Smooth muscle cell (in vitro differentiated cells): ENCODE results near the gene PRR23E. TPM values are rescaled to one million over a fixed set of nuclear protein-coding genes. Genes with fewer than 3 reads are reported as not detected.

Experiments
- DNase-seq: peaks from one replicate; lab custom pipeline; 2025; ENCODE audit not compliant: unreplicated experiment; lab: John Stamatoyannopoulos, UW
- H2AFZ ChIP-seq: fragments of 200-600 bp; sonication (generic); 2 replicates; pipeline ENCODE4 v1.6.0; 2016; ENCODE audit warnings: antibody characterized with exemption, low read depth, mild to moderate bottlenecking
- H3F3A ChIP-seq: fragments of 200-600 bp; sonication (generic); 2 replicates; pipeline ENCODE4 v1.6.0; 2017; ENCODE audit warnings: antibody characterized with exemption, low read depth
- H3K27ac ChIP-seq: fragments of 200-600 bp; sonication (generic); 2 replicates; pipeline ENCODE4 v1.5.1; 2016; ENCODE audit warnings: low read depth, mild to moderate bottlenecking
- H3K27me3 ChIP-seq: fragments of 200-600 bp; sonication (generic); 2 replicates; pipeline ENCODE4 v1.6.1; 2016; ENCODE audit warnings: low read depth, mild to moderate bottlenecking
- H3K36me3 ChIP-seq: fragments of 200-600 bp; sonication (generic); 2 replicates; pipeline ENCODE4 v1.5.1; 2016; ENCODE audit warnings: low read depth
- H3K4me1 ChIP-seq: fragments of 200-600 bp; sonication (generic); 2 replicates; pipeline ENCODE4 v1.5.1; 2016; ENCODE audit warnings: low read depth
- H3K4me2 ChIP-seq: fragments of 200-600 bp; sonication (generic); 2 replicates; pipeline ENCODE4 v1.6.0; 2016; ENCODE audit warnings: mild to moderate bottlenecking
- H3K4me3 ChIP-seq: fragments of 200-600 bp; sonication (generic); 2 replicates; pipeline ENCODE4 v1.5.1; 2016; ENCODE audit warnings: mild to moderate bottlenecking
- H3K79me2 ChIP-seq: fragments of 200-600 bp; sonication (generic); 2 replicates; pipeline ENCODE4 v1.6.0; 2016; ENCODE audit warnings: low read depth, mild to moderate bottlenecking
- H3K9ac ChIP-seq: fragments of 200-600 bp; sonication (generic); 2 replicates; pipeline ENCODE4 v1.6.0; 2016; ENCODE audit warnings: low read depth
- H3K9me3 ChIP-seq: fragments of 200-600 bp; sonication (generic); replicated peaks from 2 replicates; pipeline ENCODE4 v1.5.1; 2016; ENCODE audit warnings: low read depth
- H4K20me1 ChIP-seq: fragments of 200-600 bp; sonication (generic); 2 replicates; pipeline ENCODE4 v1.6.0; 2016; ENCODE audit warnings: low read depth
- CTCF ChIP-seq: fragments of 200-600 bp; sonication (generic); IDR thresholded peaks from 2 replicates; pipeline ENCODE4 v1.5.1; 2017; ENCODE audit warnings: borderline replicate concordance, mild to moderate bottlenecking, antibody characterized with exemption; ENCODE audit not compliant: insufficient read depth, poor library complexity, severe bottlenecking
- WGBS: methylation state at CpG from one replicate; pipeline ENCODE4 v1.1.7; 2016; ENCODE audit warnings: low lambda C conversion rate; 5-methylcytosine and 5-hydroxymethylcytosine counted together
- polyA plus RNA-seq: library from polyadenylated mRNA; unstranded; fragments of >200 nt; fragmentation: Nextera tagmentation; extraction: Ambion mirVana; gene quantifications from 2 replicates; pipeline ENCODE4 v1.2.1, GENCODE V29; 2016
- total RNA-seq: library from RNA; depleted of rRNA; stranded (reverse); fragments of >200 nt; gene quantifications from 2 replicates; pipeline ENCODE4 v1.2.3, GENCODE V29; 2014

The PRR23E gene
- total and polyA plus RNA-seq, 2 experiments from 2014 or later, result not detected

- no peak overlapping the region for H2AFZ ChIP-seq
Observed at GRCh38 chr3:127226946-127227842, 34.3 kb downstream of the PRR23E start.

GRCh38 chr3:127228866-127229265, 35.9 kb downstream of the PRR23E start:
- Histone ChIP-seq H3K4me2 (no peak overlapping the region), H3K79me2 (no peaks in the 10 kb centered on the region), H3K4me1 (no peaks in the 10 kb centered on the region), H3F3A (no peaks in the 10 kb centered on the region), H3K9ac (no peak overlapping the region), H3K4me3 (no peak overlapping the region), H3K36me3 (no peaks in the 10 kb centered on the region), H3K9me3 (no peaks in the 10 kb centered on the region), H4K20me1 (no peaks in the 10 kb centered on the region), H2AFZ (no peak overlapping the region), H3K27ac (no peak overlapping the region), H3K27me3 (no peaks in the 10 kb centered on the region)
- DNase-seq, result no peak
- TF ChIP-seq CTCF, result no peak
- 83% methylated on average over 2 of the region's 2 CpGs for WGBS

More at GRCh38 chr3:127226946-127227842, 34.3 kb downstream of the PRR23E start:
- WGBS, result 38% methylated on average over 18 of the region's 22 CpGs
- Histone ChIP-seq H3K9ac (no peak overlapping the region), H3K79me2 (no peaks in the 10 kb centered on the region), H3K4me1 (no peaks in the 10 kb centered on the region), H3K36me3 (no peaks in the 10 kb centered on the region), H3K9me3 (no peaks in the 10 kb centered on the region), H4K20me1 (no peaks in the 10 kb centered on the region), H3K4me3 (no peak overlapping the region), H3F3A (no peaks in the 10 kb centered on the region), H3K27me3 (no peaks in the 10 kb centered on the region), H3K4me2 (no peak overlapping the region), H3K27ac (no peak overlapping the region)
- no peak for DNase-seq
- no peak for TF ChIP-seq CTCF

GRCh38 chr3:127233371-127233770, 40.4 kb downstream of the PRR23E start:
- no peak for TF ChIP-seq CTCF
- no peak overlapping the region for H3K4me2 ChIP-seq
- H3F3A ChIP-seq, result no peaks in the 10 kb centered on the region
- 54% methylated on average over 3 of the region's 3 CpGs for WGBS
- H2AFZ ChIP-seq, result no peak overlapping the region
- no peaks in the 10 kb centered on the region for H4K20me1 ChIP-seq
- H3K9ac ChIP-seq, result no peak overlapping the region
- H3K9me3 ChIP-seq, result no peaks in the 10 kb centered on the region
- DNase-seq, result no peak
- no peak overlapping the region for H3K4me3 ChIP-seq
- no peaks in the 10 kb centered on the region for H3K27me3 ChIP-seq
- H3K36me3 ChIP-seq, result no peaks in the 10 kb centered on the region
- no peaks in the 10 kb centered on the region for H3K4me1 ChIP-seq
- H3K27ac ChIP-seq, result no peak overlapping the region
- H3K79me2 ChIP-seq, result no peaks in the 10 kb centered on the region

GRCh38 chr3:127234778-127235177, 41.8 kb downstream of the PRR23E start:
- Histone ChIP-seq H3K27me3 (no peaks in the 10 kb centered on the region), H3K36me3 (no peaks in the 10 kb centered on the region), H4K20me1 (no peaks in the 10 kb centered on the region), H3K9me3 (no peaks in the 10 kb centered on the region), H3K9ac (no peak overlapping the region), H3K4me3 (no peak overlapping the region), H3K4me2 (no peak overlapping the region), H3F3A (no peaks in the 10 kb centered on the region), H2AFZ (no peak overlapping the region), H3K27ac (no peak overlapping the region), H3K79me2 (no peaks in the 10 kb centered on the region), H3K4me1 (no peaks in the 10 kb centered on the region)
- no peak for DNase-seq
- no peak for TF ChIP-seq CTCF
